IPS DF 6.9 (cell line): Measurements from ENCODE around the gene EDARADD.

Source experiments
- DNase-seq: peaks from one replicate; pipeline ENCODE4 v3.0.0-alpha.2; 2013; ENCODE audit warnings: low read depth, low spot score
- H3K27ac ChIP-seq: one replicate; pipeline ENCODE4 v1.5.1; 2013; ENCODE audit warnings: low read length, control low read depth
- H3K27me3 ChIP-seq: 2 replicates; pipeline ENCODE4 v1.6.1; 2013; ENCODE audit warnings: mild to moderate bottlenecking, low read length; ENCODE audit not compliant: control insufficient read depth, insufficient read depth
- H3K36me3 ChIP-seq: 2 replicates; pipeline ENCODE4 v1.6.1; 2013; ENCODE audit warnings: low read length; ENCODE audit not compliant: control insufficient read depth, insufficient read depth
- H3K4me1 ChIP-seq: 2 replicates; pipeline ENCODE4 v1.6.1; 2013; ENCODE audit warnings: low read length; ENCODE audit not compliant: control insufficient read depth, insufficient read depth
- H3K4me3 ChIP-seq: 2 replicates; pipeline ENCODE4 v1.5.1; 2013; ENCODE audit warnings: mild to moderate bottlenecking, low read length
- H3K9me3 ChIP-seq: 2 replicates; pipeline ENCODE4 v1.6.1; 2013; ENCODE audit warnings: low read length, inconsistent platforms; ENCODE audit not compliant: control insufficient read depth, insufficient read depth
- WGBS: extraction: QIAGEN DNeasy Blood & Tissue Kit; methylation state at CpG from one replicate; pipeline ENCODE4 v1.1.7; 2013; ENCODE audit warnings: mixed read lengths, missing lambda C conversion rate; ENCODE audit not compliant: insufficient read length, insufficient coverage; 5-methylcytosine and 5-hydroxymethylcytosine counted together

EDARADD gene

GRCh38 chr1:236426215-236426614, 32.1 kb downstream of the EDARADD start:
- no peaks in the 10 kb centered on the region for H3K36me3 ChIP-seq
- H3K4me1 ChIP-seq = no peaks in the 10 kb centered on the region
- H3K27ac ChIP-seq = no peak overlapping the region
- no peak for DNase-seq
- WGBS = no CpG with 5 or more reads among the region's 3 CpGs
- H3K4me3 ChIP-seq = no peak overlapping the region
- no peaks in the 10 kb centered on the region for H3K27me3 ChIP-seq
- H3K9me3 ChIP-seq = no peaks in the 10 kb centered on the region

GRCh38 chr1:236429715-236430274, 35.7 kb downstream of the EDARADD start:
- Histone ChIP-seq H3K27ac (no peak overlapping the region), H3K4me1 (no peaks in the 10 kb centered on the region), H3K27me3 (no peaks in the 10 kb centered on the region), H3K9me3 (no peaks in the 10 kb centered on the region), H3K36me3 (no peaks in the 10 kb centered on the region), H3K4me3 (no peak overlapping the region)
- DNase-seq = no peak

GRCh38 chr1:236433819-236434315, 39.8 kb downstream of the EDARADD start:
- WGBS = no CpG with 5 or more reads among the region's 6 CpGs
- no peaks in the 10 kb centered on the region for H3K4me1 ChIP-seq
- no peak overlapping the region for H3K4me3 ChIP-seq
- H3K36me3 ChIP-seq = no peaks in the 10 kb centered on the region
- DNase-seq = no peak
- no peaks in the 10 kb centered on the region for H3K9me3 ChIP-seq
- H3K27ac ChIP-seq = no peak overlapping the region
- H3K27me3 ChIP-seq = no peaks in the 10 kb centered on the region

- Histone ChIP-seq H3K36me3 (no peaks in the 10 kb centered on the region), H3K27me3 (no peaks in the 10 kb centered on the region), H3K4me1 (no peaks in the 10 kb centered on the region), H3K9me3 (no peaks in the 10 kb centered on the region), H3K4me3 (no peak overlapping the region), H3K27ac (no peak overlapping the region)
- no CpG with 5 or more reads among the region's 9 CpGs for WGBS
- DNase-seq = no peak
These were observed 44.5 kb downstream of the EDARADD start for GRCh38 chr1:236438614-236439013.

GRCh38 chr1:236440373-236440772, 46.3 kb downstream of the EDARADD start:
- no peak for DNase-seq
- Histone ChIP-seq H3K4me1 (no peaks in the 10 kb centered on the region), H3K4me3 (no peak overlapping the region), H3K9me3 (no peaks in the 10 kb centered on the region), H3K36me3 (no peaks in the 10 kb centered on the region), H3K27me3 (no peaks in the 10 kb centered on the region), H3K27ac (no peak overlapping the region)
- WGBS = no CpG with 5 or more reads among the region's 2 CpGs

- no CpG with 5 or more reads among the region's 5 CpGs for WGBS
- Histone ChIP-seq H3K27me3 (no peaks in the 10 kb centered on the region), H3K36me3 (no peaks in the 10 kb centered on the region), H3K4me1 (no peaks in the 10 kb centered on the region), H3K9me3 (no peaks in the 10 kb centered on the region), H3K27ac (no peak overlapping the region), H3K4me3 (no peak overlapping the region)
- DNase-seq = no peak
These were observed 56.7 kb downstream of the EDARADD start for GRCh38 chr1:236450779-236451178.

GRCh38 chr1:236451796-236452373, 57.8 kb downstream of the EDARADD start:
- Histone ChIP-seq H3K4me1 (no peaks in the 10 kb centered on the region), H3K4me3 (no peak overlapping the region), H3K27ac (no peak overlapping the region), H3K36me3 (no peaks in the 10 kb centered on the region), H3K9me3 (no peaks in the 10 kb centered on the region), H3K27me3 (no peaks in the 10 kb centered on the region)
- DNase-seq = no peak
- no CpG with 5 or more reads among the region's 6 CpGs for WGBS

GRCh38 chr1:236455243-236455642, 61.2 kb downstream of the EDARADD start:
- Histone ChIP-seq H3K36me3 (no peaks in the 10 kb centered on the region), H3K9me3 (no peaks in the 10 kb centered on the region), H3K27me3 (no peaks in the 10 kb centered on the region), H3K4me3 (no peak overlapping the region), H3K27ac (no peak overlapping the region), H3K4me1 (no peaks in the 10 kb centered on the region)
- DNase-seq = no peak
- WGBS = no CpG with 5 or more reads among the region's 4 CpGs

GRCh38 chr1:236457775-236458174, 63.7 kb downstream of the EDARADD start:
- Histone ChIP-seq H3K36me3 (no peaks in the 10 kb centered on the region), H3K9me3 (no peaks in the 10 kb centered on the region), H3K27me3 (no peaks in the 10 kb centered on the region), H3K4me3 (no peak overlapping the region), H3K4me1 (no peaks in the 10 kb centered on the region), H3K27ac (no peak overlapping the region)
- no CpG with 5 or more reads among the region's 2 CpGs for WGBS
- DNase-seq = no peak

GRCh38 chr1:236458996-236459395, 64.9 kb downstream of the EDARADD start:
- no peaks in the 10 kb centered on the region for H3K27me3 ChIP-seq
- no peak overlapping the region for H3K27ac ChIP-seq
- DNase-seq = no peak
- WGBS = no CpG with 5 or more reads among the region's 4 CpGs
- no peaks in the 10 kb centered on the region for H3K4me1 ChIP-seq
- no peaks in the 10 kb centered on the region for H3K36me3 ChIP-seq
- no peaks in the 10 kb centered on the region for H3K9me3 ChIP-seq
- no peak overlapping the region for H3K4me3 ChIP-seq

GRCh38 chr1:236460103-236460502, 66.0 kb downstream of the EDARADD start:
- H3K9me3 ChIP-seq = no peaks in the 10 kb centered on the region
- no peaks in the 10 kb centered on the region for H3K4me1 ChIP-seq
- no peaks in the 10 kb centered on the region for H3K27me3 ChIP-seq
- no CpG with 5 or more reads among the region's 3 CpGs for WGBS
- H3K27ac ChIP-seq = no peak overlapping the region
- no peak for DNase-seq
- H3K4me3 ChIP-seq = no peak overlapping the region
- H3K36me3 ChIP-seq = no peaks in the 10 kb centered on the region
